Measurements from ENCODE around the gene SPRING1.

SPRING1 gene

DNA sequence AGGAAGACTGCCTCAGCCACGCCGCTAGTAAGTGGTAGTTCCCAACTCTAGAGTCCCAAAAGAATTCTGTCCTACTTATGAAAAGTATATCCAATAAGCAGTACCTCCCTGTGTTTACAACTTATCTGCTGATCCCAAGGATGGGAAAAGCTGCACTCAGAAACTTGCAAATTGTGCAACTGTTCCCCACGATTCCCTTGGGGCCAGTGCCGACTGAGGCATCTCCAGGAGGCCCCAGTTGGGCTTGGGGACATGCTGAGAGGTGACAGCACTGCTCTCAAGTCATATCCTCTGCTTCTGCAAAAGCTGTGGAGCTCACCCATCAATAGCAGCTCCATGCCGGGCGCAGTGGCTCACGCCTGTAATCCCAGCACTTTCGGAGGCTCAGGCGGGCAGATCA, 23.7 kb downstream of the SPRING1 start:
- Histone ChIP-seq H3K4me3 (ENCODE audit: low read depth, low read length) (no peak overlapping the region), H3K9me3 (no peaks in the 10 kb centered on the region), H3K36me3 (no peaks in the 10 kb centered on the region), H3K4me1 (peaks cover 16% of the 10 kb centered on the region), H3K27me3 (peaks cover 2% of the 10 kb centered on the region; the same call in 1 of the 2 replicates)
- DNase-seq: no peak
- TF ChIP-seq, protein P1, sequence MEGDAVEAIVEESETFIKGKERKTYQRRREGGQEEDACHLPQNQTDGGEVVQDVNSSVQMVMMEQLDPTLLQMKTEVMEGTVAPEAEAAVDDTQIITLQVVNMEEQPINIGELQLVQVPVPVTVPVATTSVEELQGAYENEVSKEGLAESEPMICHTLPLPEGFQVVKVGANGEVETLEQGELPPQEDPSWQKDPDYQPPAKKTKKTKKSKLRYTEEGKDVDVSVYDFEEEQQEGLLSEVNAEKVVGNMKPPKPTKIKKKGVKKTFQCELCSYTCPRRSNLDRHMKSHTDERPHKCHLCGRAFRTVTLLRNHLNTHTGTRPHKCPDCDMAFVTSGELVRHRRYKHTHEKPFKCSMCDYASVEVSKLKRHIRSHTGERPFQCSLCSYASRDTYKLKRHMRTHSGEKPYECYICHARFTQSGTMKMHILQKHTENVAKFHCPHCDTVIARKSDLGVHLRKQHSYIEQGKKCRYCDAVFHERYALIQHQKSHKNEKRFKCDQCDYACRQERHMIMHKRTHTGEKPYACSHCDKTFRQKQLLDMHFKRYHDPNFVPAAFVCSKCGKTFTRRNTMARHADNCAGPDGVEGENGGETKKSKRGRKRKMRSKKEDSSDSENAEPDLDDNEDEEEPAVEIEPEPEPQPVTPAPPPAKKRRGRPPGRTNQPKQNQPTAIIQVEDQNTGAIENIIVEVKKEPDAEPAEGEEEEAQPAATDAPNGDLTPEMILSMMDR (IDR thresholded peaks at IDR 0.05; ENCODE audit: low read depth, low read length): no peak

DNA sequence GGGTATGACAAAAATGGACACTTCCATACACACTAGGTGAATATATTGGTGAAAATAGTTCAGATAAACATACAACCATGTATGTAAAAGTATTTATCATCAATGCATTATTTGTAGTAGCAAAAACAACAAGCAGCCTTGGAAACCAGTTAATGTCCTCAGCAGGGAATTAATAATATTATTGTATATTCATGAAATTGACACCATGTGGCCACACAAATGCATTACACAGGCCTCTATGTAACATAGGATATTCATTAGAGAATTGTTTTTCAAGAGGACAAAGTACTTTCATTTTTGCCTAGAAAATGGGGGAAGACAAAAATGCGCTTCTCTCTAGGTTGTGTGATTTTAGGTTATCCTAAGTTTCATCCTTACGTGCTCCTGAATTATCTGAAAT, 24.3 kb downstream of the SPRING1 start:
- Histone ChIP-seq H3K9me3 (no peaks in the 10 kb centered on the region), H3K4me3 (ENCODE audit: low read depth, low read length) (no peak overlapping the region), H3K36me3 (no peaks in the 10 kb centered on the region), H3K4me1 (peaks cover 16% of the 10 kb centered on the region), H3K27me3 (peaks cover 2% of the 10 kb centered on the region; the same call in 1 of the 2 replicates)
- DNase-seq: no peak
- TF ChIP-seq, protein P1 (IDR thresholded peaks at IDR 0.05; ENCODE audit: low read depth, low read length): no peak; the same call in 1 of the 2 replicates

DNA sequence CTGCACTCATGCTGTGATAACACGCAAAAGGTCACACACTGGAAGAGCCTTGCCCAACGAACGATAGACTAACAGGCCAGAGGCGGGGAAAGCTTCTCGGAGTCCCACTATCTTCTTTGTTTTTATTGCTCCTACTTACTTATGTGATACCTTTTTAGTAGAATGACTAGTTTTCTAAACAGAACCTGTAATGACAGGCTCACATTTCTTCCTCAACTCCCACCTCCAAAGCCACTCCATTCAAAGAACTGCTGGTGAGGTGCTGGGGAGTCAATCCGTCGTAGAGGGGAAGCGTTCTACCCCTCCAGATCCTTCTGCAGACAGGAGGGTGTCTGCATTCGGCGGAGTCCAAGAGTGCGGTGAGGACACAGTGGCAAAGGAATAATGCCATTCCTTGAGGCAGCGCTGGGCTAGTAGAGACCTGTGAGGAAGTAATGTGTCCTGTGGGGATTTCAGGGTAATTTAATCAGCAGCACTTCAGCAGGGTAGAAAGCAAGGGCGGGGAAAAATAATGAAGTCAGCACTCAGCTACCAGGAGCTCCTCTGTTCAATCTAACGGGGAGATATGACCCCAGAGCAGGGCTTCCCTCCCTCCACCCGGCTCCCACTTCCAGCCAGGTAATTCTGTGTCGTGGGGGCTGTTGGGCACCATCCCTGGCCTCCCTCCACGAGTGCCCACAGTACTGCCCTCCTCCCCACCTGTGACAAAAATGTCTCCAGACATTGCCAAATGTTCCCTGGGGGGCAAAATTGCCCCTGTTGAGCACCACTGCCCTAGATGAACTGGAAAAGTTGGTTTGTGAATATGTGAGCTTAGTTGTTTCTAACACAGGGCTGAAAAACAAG, 25.2 kb downstream of the SPRING1 start:
- Histone ChIP-seq H3K9me3 (no peaks in the 10 kb centered on the region), H3K4me1 (peaks cover 16% of the 10 kb centered on the region), H3K4me3 (ENCODE audit: low read depth, low read length) (no peak overlapping the region), H3K27me3 (peaks cover 2% of the 10 kb centered on the region; the same call in 1 of the 2 replicates), H3K36me3 (no peaks in the 10 kb centered on the region)
- TF ChIP-seq, protein P1 (IDR thresholded peaks at IDR 0.05; ENCODE audit: low read depth, low read length): no peak
- peak; percentile 47 for DNase-seq

DNA sequence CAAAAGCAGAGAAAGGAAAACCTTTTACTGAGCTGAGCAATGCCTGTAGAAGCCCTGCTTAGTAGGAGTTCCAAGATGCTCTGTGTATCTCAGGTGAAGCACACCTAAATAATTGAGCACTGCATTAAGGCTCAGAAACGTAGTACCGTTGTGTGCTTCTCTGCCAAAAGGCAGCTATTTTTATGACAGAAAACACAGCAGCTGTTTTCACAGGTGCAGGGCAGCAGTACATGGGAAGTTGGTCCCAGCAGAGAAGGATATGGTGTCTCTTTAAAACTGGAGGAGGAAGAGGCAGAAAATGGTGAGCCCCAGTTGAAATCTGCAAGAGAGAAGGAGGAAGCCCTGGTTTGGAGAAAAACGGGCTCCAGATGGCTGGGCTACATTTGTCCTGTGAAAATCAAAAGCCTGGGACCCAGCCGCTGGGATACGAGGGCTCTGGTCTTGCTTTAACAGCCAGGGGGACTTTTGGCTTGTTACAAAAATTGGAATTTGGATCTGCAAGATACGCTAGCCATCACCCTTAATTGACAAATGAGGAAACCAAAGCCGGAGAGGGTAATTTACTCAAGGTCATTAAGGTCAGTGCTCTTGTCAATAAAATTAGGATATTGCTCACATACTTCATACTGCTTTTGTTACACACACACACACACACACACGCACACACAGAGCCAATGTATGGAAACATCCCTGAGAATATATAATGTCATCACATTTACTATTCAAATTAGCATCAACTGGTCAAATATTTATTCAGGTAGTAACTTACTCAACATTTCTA, 27.3 kb downstream of the SPRING1 start:
- H3K36me3 ChIP-seq: no peaks in the 10 kb centered on the region
- peaks cover 2% of the 10 kb centered on the region; the same call in 1 of the 2 replicates for H3K27me3 ChIP-seq
- no peak for DNase-seq
- peak overlapping the region; percentile 49 for H3K4me3 ChIP-seq (ENCODE audit: low read depth, low read length)
- TF ChIP-seq, protein P1 (IDR thresholded peaks at IDR 0.05; ENCODE audit: low read depth, low read length): no peak
- H3K4me1 ChIP-seq: peaks cover 16% of the 10 kb centered on the region
- H3K9me3 ChIP-seq: no peaks in the 10 kb centered on the region

DNA sequence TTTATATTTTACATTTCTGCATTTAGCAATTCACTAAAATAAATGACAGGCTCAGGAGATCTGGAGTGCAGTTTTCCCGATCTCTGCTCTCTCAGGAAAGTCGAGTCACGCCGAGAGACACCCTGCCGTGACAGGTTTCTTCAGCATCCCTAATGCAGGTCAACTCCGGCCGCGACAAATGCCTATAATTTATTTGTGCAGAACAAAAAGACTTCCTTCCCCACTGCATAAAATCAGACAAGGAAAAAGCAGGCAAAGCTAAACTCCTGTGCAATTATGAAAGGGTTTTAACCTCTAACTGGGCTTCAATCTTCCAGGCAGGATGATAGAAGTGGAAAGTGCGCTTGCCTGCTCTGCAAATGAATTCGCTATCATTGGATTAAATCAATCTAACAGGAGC, 28.1 kb downstream of the SPRING1 start:
- no peak for DNase-seq
- H3K27me3 ChIP-seq: peaks cover 2% of the 10 kb centered on the region; the same call in 1 of the 2 replicates
- H3K4me1 ChIP-seq: peaks cover 16% of the 10 kb centered on the region
- H3K4me3 ChIP-seq (ENCODE audit: low read depth, low read length): peak overlapping the region; percentile 49
- H3K36me3 ChIP-seq: no peaks in the 10 kb centered on the region
- TF ChIP-seq, protein P1 (IDR thresholded peaks at IDR 0.05; ENCODE audit: low read depth, low read length): no peak
- H3K9me3 ChIP-seq: no peaks in the 10 kb centered on the region
